Measurements from ENCODE around the gene PPP6R2. TPM values are rescaled to one million over a fixed set of nuclear protein-coding genes. Genes with fewer than 3 reads are reported as not detected.

Gene PPP6R2
- total and polyA plus RNA-seq, 7 donors, result 15.0 to 64.5 (median 40.7) TPM

GRCh38 chr22:50415426-50415825 lies 72.3 kb downstream of the PPP6R2 start:
- DNase-seq, result no peak
- peaks cover 37 to 69% (median 61%) of the 10 kb centered on the region in 4 donors for H3K36me3 ChIP-seq
- 96% methylated on average over 12 of the region's 12 CpGs for WGBS, 2 donors

GRCh38 chr22:50416996-50417395 lies 73.9 kb downstream of the PPP6R2 start:
- no peaks in the 10 kb centered on the region for H3K4me1 ChIP-seq
- DNase-seq, result no peak
- no peak overlapping the region for H3K27ac ChIP-seq
- H3K36me3 ChIP-seq, result peaks cover 37 to 82% (median 67%) of the 10 kb centered on the region in 4 donors
- 94 to 96% methylated on average over 8 of the region's 8 CpGs for WGBS, 2 donors
- intact Hi-C loops (cut with DNase I), result no loop called here
- H3K9me3 ChIP-seq, result no peaks in the 10 kb centered on the region
- no peak for TF ChIP-seq POLR2AphosphoS5 (IDR thresholded peaks at IDR 0.05)
- TF ChIP-seq CTCF (IDR thresholded peaks at IDR 0.05), result no peak
- TF ChIP-seq EP300 (IDR thresholded peaks at IDR 0.05), result no peak
- H3K27me3 ChIP-seq, result no peaks in the 10 kb centered on the region
- H3K4me3 ChIP-seq, result no peak overlapping the region

More at GRCh38 chr22:50415426-50415825, 72.3 kb downstream of the PPP6R2 start:
- no peaks in the 10 kb centered on the region for H3K27me3 ChIP-seq
- H3K9me3 ChIP-seq, result no peaks in the 10 kb centered on the region
- no peak overlapping the region for H3K27ac ChIP-seq
- H3K4me1 ChIP-seq, result no peaks in the 10 kb centered on the region
- intact Hi-C loops (cut with DNase I), result no loop called here
- TF ChIP-seq CTCF (IDR thresholded peaks at IDR 0.05), result no peak
- TF ChIP-seq EP300 (IDR thresholded peaks at IDR 0.05), result no peak
- TF ChIP-seq POLR2A (IDR thresholded peaks at IDR 0.05), result no peak
- no peak for TF ChIP-seq POLR2AphosphoS5 (IDR thresholded peaks at IDR 0.05)
- H3K4me3 ChIP-seq, result no peak overlapping the region

GRCh38 chr22:50417411-50418210 lies 74.5 kb downstream of the PPP6R2 start:
- Histone ChIP-seq H3K27me3 (no peaks in the 10 kb centered on the region), H3K36me3 (peaks cover 40 to 88% (median 73%) of the 10 kb centered on the region in 4 donors), H3K4me3 (no peak overlapping the region), H3K9me3 (no peaks in the 10 kb centered on the region), H3K27ac (no peak overlapping the region), H3K4me1 (no peaks in the 10 kb centered on the region)
- DNase-seq, result no peak
- 92 to 93% methylated on average over 13 of the region's 13 CpGs for WGBS, 2 donors
- intact Hi-C loops (cut with DNase I), result no loop called here
- TF ChIP-seq CTCF (IDR thresholded peaks at IDR 0.05) (no peak), EP300 (IDR thresholded peaks at IDR 0.05) (no peak), POLR2AphosphoS5 (IDR thresholded peaks at IDR 0.05) (no peak), POLR2A (IDR thresholded peaks at IDR 0.05) (no peak)

- H3K4me1 ChIP-seq, result no peaks in the 10 kb centered on the region
- H3K27ac ChIP-seq, result no peak overlapping the region
- no peaks in the 10 kb centered on the region for H3K27me3 ChIP-seq
- WGBS, 2 donors, result 96 to 97% methylated on average over 5 of the region's 5 CpGs
- TF ChIP-seq EP300 (IDR thresholded peaks at IDR 0.05) (no peak), POLR2AphosphoS5 (IDR thresholded peaks at IDR 0.05) (no peak), CTCF (IDR thresholded peaks at IDR 0.05) (no peak), POLR2A (IDR thresholded peaks at IDR 0.05) (no peak)
- intact Hi-C loops (cut with DNase I), result no loop called here
- H3K4me3 ChIP-seq, result no peak overlapping the region
- peaks cover 50 to 97% (median 82%) of the 10 kb centered on the region in 4 donors for H3K36me3 ChIP-seq
- H3K9me3 ChIP-seq, result no peaks in the 10 kb centered on the region
- DNase-seq, result no peak
These were observed 75.5 kb downstream of the PPP6R2 start for GRCh38 chr22:50418624-50419023.
